ENCODE data around the gene SERPINA12. TPM values are rescaled to one million over a fixed set of nuclear protein-coding genes. Genes with fewer than 3 reads are reported as not detected.

Gene SERPINA12
- polyA plus RNA-seq, 1 donor (not counting 4 experiments of a cell fraction or from before 2014, with no cell fraction given) = 0.26 TPM

DNA sequence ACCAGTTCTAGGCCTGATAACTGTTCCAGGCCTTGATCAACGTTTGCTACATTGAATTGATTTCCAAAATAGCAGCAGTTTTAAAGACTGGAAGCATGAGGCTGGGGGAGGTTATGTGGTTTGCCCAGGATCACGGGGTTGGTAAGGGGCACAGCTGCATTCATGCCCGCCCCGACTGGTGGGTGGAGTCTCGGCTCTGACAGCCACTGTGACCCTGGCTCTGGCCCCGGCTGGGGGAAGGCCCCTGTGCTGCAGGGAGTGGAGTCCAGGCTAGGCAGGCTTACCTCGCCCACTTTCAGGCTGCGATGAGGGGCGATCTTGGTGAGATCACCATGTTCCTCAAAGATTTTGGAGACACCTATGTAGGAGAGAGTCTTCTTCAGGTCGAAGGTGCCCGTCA, 19.9 kb downstream of the SERPINA12 start:
- H4K20me1 ChIP-seq (ENCODE audit: control insufficient read depth, extremely low read depth, insufficient read depth, low read length) = no peaks in the 10 kb centered on the region
- no peak overlapping the region for H3K4me2 ChIP-seq (ENCODE audit: control insufficient read depth, extremely low read depth, insufficient read depth, low read depth, low read length)
- H3K27me3 ChIP-seq (ENCODE audit: control insufficient read depth, extremely low read depth, insufficient read depth, low read length) = peaks cover 3% of the 10 kb centered on the region
- H3K9ac ChIP-seq (ENCODE audit: control insufficient read depth, extremely low read depth, insufficient read depth, low read length) = no peak overlapping the region
- H3K27ac ChIP-seq (ENCODE audit: control insufficient read depth, insufficient read depth, low read length) = no peak overlapping the region
- H3K36me3 ChIP-seq (ENCODE audit: control insufficient read depth in 2 of 2, extremely low read depth in 1 of 2, insufficient read depth in 2 of 2, low read length in 2 of 2) = no peaks in the 10 kb centered on the region
- no peaks in the 10 kb centered on the region for H3K9me3 ChIP-seq (ENCODE audit: control insufficient read depth, low read depth, low read length)
- no peak overlapping the region for H2AFZ ChIP-seq (ENCODE audit: control insufficient read depth, low read length)
- no peak for DNase-seq (ENCODE audit: low read depth, low spot score)
- H3K9me1 ChIP-seq (ENCODE audit: control insufficient read depth, extremely low read depth, insufficient read depth, low read length) = no peaks in the 10 kb centered on the region
- TF ChIP-seq EZH2 (IDR thresholded peaks at IDR 0.05; ENCODE audit: low read length) = no peak
- TF ChIP-seq, protein P1, sequence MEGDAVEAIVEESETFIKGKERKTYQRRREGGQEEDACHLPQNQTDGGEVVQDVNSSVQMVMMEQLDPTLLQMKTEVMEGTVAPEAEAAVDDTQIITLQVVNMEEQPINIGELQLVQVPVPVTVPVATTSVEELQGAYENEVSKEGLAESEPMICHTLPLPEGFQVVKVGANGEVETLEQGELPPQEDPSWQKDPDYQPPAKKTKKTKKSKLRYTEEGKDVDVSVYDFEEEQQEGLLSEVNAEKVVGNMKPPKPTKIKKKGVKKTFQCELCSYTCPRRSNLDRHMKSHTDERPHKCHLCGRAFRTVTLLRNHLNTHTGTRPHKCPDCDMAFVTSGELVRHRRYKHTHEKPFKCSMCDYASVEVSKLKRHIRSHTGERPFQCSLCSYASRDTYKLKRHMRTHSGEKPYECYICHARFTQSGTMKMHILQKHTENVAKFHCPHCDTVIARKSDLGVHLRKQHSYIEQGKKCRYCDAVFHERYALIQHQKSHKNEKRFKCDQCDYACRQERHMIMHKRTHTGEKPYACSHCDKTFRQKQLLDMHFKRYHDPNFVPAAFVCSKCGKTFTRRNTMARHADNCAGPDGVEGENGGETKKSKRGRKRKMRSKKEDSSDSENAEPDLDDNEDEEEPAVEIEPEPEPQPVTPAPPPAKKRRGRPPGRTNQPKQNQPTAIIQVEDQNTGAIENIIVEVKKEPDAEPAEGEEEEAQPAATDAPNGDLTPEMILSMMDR (optimal IDR thresholded peaks at IDR 0.05 in 1 of 3, IDR thresholded peaks at IDR 0.05 in 1 of 3, conservative IDR thresholded peaks at IDR 0.05 in 1 of 3; ENCODE audit: extremely low read depth in 1 of 3, insufficient read depth in 2 of 3, low read length in 3 of 3) = no peak
- peaks cover 4% of the 10 kb centered on the region for H3K4me1 ChIP-seq (ENCODE audit: control insufficient read depth, extremely low read depth, insufficient read depth, low read length)
- H3K4me3 ChIP-seq (ENCODE audit: control insufficient read depth in 2 of 3, extremely low read depth in 1 of 3, insufficient read depth in 2 of 3, low read depth in 1 of 3, low read length in 3 of 3) = no peak overlapping the region
- no peak for FAIRE-seq
- dilution Hi-C loops (cut with MboI; ENCODE audit: extremely low pct_ligation_motif_present, low sequenced_read_pairs) = no loop called here
- no peaks in the 10 kb centered on the region for H3K79me2 ChIP-seq (ENCODE audit: control insufficient read depth, insufficient read depth, low read length)

DNA sequence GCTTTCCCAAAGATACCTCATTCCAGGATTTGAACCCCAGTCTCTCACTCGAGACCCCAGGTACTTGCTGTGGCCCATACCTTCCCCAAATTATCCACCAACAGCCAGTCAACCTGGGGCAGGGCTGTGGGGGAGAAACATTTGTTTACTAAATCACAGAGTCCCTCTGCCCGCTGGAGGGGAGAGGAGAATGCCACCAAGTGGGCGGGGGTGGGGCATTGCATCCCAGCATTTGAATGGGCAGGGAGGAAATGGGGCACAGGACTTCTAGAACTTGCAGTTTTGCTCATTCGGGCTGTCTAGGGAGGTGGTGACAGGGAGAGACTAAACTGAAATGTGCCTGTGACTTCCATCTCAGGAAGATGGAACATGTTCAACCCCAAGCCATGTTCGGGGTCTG, 22.4 kb downstream of the SERPINA12 start:
- dilution Hi-C loops (cut with MboI; ENCODE audit: extremely low pct_ligation_motif_present, low sequenced_read_pairs) = no loop called here
- no peaks in the 10 kb centered on the region for H3K27me3 ChIP-seq (ENCODE audit: control insufficient read depth, extremely low read depth, insufficient read depth, low read length)
- H2AFZ ChIP-seq (ENCODE audit: control insufficient read depth, low read length) = no peak overlapping the region
- no peak overlapping the region for H3K4me3 ChIP-seq (ENCODE audit: control insufficient read depth in 2 of 3, extremely low read depth in 1 of 3, insufficient read depth in 2 of 3, low read depth in 1 of 3, low read length in 3 of 3)
- H3K9ac ChIP-seq (ENCODE audit: control insufficient read depth, extremely low read depth, insufficient read depth, low read length) = no peak overlapping the region
- H3K36me3 ChIP-seq (ENCODE audit: control insufficient read depth in 2 of 2, extremely low read depth in 1 of 2, insufficient read depth in 2 of 2, low read length in 2 of 2) = no peaks in the 10 kb centered on the region
- no peak for DNase-seq (ENCODE audit: low read depth, low spot score)
- peaks cover 4% of the 10 kb centered on the region for H3K4me1 ChIP-seq (ENCODE audit: control insufficient read depth, extremely low read depth, insufficient read depth, low read length)
- H3K4me2 ChIP-seq (ENCODE audit: control insufficient read depth, extremely low read depth, insufficient read depth, low read depth, low read length) = no peak overlapping the region
- no peaks in the 10 kb centered on the region for H3K79me2 ChIP-seq (ENCODE audit: control insufficient read depth, insufficient read depth, low read length)
- FAIRE-seq = no peak
- TF ChIP-seq, protein P1 (optimal IDR thresholded peaks at IDR 0.05 in 1 of 3, IDR thresholded peaks at IDR 0.05 in 1 of 3, conservative IDR thresholded peaks at IDR 0.05 in 1 of 3; ENCODE audit: extremely low read depth in 1 of 3, insufficient read depth in 2 of 3, low read length in 3 of 3) = no peak
- no peak for TF ChIP-seq EZH2 (IDR thresholded peaks at IDR 0.05; ENCODE audit: low read length)
- no peaks in the 10 kb centered on the region for H4K20me1 ChIP-seq (ENCODE audit: control insufficient read depth, extremely low read depth, insufficient read depth, low read length)
- no peaks in the 10 kb centered on the region for H3K9me3 ChIP-seq (ENCODE audit: control insufficient read depth, low read depth, low read length)
- no peak overlapping the region for H3K27ac ChIP-seq (ENCODE audit: control insufficient read depth, insufficient read depth, low read length)
- H3K9me1 ChIP-seq (ENCODE audit: control insufficient read depth, extremely low read depth, insufficient read depth, low read length) = no peaks in the 10 kb centered on the region

Data from keratinocyte (primary cell).